Stimulated activated CD8-positive, alpha-beta memory T cell treated with anti-CD3 and anti-CD28 coated beads, Interleukin-12 subunit alpha, Interleukin-12 subunit beta, amount 100 ng/mL, for 4 hours (primary cell): Measurements from ENCODE around the gene KCNQ2.

ENCODE experiments used
- DNase-seq: peaks from one replicate; pipeline ENCODE4 v3.0.0-alpha.2; 2020; ENCODE audit warnings: low read depth

Gene KCNQ2

DNA sequence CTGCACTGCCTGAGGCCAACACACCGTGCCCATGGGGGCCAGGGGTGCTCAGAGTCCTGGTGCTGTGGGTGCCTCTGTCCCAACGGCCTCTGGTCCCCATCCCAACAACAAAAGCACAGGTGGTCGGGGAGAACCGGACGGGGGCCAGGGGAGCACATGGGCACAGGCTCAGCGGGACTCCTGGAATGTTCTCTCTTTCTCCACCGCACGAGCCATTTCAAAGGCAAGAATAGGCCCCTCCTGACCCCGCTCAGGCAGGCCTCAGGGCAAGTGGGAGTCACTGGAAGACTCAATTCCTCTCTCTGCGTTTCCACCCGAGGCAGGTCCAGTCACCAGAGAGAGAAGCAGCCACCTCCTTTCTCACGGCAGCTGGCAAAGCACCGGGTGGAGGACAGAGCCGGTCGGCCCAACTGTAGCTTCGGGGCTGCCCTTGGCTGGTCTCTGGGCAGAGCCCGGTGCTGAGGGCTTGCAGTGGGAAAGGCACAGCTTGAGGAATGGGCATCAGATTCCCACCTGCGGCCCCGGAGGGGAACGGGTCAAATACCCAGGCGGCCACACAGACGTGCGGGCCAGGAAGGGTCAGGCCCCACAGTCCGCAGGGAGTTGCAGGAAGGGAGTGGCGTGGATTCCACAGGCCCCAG is 55.2 kb downstream of the KCNQ2 start:
- no peak for DNase-seq

DNA sequence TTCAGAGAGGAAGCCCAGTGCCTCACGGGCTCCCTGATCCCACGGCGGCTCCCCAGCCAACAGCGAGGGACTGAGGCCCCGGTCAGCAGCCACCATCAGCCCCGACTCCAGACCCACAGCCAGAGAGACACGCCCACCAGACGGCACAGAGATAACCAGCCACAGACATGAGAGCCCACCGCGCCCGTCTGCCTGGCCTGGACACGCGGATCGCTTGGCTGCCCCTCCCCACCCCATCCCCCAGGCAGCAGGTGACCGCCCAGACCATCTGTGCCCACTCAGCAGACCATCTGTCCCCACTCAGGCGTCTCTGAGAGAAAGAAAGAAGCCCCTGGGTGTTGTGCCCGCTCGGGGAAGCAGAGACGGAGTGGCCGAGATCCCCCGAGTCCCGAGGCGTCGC is 55.8 kb downstream of the KCNQ2 start:
- no peak for DNase-seq

DNA sequence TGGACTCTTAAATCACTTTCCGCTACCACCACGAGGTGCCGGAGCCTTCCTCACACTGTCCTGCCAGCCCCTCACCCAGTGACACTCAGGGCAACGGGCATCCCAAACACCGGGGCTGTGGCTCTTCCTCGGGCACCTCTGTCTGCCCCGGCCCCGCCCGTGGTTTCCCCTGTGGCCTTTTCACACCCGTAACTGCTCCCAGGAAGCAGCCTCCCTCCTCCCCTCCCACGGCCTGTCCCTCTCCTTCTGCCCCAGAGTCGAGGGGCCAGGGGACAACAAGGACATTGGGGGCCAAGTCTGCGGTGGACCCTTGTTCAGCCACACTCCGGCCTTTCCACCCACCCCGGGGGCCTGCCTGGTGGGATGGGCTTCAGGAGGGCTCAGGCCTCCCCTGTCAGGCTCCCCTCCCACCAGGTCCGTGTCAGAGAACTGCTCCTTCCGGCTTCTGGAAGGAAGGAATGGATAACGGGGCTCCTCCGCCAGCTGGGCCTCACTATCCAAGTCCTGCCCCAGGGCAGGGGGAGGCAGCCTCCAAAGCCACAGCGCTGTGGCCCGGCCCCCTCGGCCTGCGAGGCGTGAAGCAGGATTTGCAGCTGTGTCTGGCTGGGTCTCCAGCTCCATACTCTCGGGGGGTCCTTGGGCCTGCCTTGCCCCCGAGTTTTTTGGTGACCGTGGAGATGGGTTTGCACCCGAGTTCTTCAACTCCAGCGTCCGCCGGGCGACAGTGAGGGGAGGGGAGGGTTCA is 56.6 kb downstream of the KCNQ2 start:
- DNase-seq, result no peak

DNA sequence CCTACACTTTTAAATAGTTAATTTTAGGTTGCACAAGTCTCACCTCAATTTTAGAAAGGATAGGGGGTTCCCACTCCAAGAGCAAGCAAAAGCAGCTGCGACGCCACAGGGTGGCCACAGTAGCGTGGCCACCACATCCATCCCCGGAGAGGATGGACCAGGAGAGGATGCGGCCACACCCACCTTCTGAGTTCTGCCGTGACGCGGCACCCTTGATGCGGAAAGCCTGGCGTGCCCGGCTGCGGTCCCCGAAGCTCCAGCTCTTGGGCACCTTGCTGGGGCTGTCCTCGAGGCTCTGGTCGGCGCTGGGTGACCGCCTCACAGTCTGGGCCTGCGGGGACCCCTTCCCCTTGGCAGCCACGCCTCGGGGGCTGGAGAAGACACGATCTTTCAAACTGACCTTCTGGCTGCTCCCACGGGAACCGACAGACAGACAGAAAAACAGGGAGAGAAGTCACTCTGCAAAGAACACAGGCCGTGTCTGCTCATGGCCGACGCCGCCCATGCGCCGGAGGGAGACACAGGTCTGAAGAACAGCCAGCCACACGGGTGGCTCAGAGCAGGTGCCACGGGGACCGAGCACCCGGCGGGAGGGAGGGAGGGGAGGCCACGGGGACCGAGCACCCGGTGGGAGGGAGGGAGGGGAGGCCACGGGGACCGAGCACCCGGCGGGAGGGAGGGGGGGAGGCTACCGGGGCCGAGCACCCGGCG is 57.6 kb downstream of the KCNQ2 start:
- DNase-seq, result no peak

DNA sequence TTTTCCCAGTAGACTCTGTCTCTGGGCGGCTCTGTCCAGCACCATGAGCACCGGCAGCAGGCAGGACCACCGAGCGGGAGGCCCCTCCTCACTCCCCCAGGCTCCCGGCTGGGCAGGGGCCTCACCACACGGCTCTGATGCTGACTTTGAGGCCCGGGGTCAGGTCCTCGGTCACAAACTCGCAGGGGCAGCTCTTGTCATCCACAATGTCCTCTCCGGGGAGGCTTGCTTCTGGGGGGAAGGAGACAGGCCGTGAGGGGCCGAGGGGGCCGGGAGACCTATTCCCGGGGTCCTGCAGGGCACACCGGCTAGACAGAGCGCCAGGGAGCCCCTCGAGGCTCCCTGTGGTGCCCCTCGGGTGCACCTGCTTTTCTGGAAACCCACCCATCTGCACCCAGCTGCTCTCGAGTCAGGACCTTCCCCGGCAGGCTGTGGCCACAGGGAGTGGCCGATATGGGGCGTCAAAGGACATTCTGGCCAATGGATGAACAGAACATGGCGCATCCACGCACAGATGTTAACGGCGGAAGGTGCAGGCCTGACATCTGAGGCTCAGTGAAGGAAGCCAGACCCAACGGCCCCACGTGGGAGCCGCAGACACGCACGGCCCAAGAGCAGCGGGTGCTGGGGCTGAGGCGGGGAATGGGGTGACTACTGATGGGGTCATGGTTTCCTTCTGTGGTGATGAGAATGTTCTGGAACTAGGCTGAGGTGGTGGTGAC is 58.3 kb downstream of the KCNQ2 start:
- DNase-seq, result no peak

DNA sequence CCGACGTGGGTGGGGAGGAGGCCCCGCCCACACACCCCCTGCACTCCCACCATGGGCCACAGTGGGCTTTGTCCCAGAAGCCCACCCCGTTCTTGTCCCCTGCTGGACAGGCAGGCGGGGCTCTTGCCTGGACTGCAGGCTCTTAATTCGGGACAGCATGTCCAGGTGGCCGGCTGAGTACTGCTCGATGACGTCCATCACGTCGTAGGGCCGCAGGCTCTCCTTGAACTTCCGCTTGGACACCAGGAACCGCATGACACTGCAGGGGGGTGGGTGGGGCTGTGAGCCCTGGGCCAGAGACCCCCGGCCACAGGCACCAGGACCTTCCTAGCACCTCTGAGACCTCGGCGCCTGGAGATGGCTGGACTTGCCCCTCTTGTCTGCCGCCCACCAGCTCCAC is 59.1 kb downstream of the KCNQ2 start:
- DNase-seq, result no peak

DNA sequence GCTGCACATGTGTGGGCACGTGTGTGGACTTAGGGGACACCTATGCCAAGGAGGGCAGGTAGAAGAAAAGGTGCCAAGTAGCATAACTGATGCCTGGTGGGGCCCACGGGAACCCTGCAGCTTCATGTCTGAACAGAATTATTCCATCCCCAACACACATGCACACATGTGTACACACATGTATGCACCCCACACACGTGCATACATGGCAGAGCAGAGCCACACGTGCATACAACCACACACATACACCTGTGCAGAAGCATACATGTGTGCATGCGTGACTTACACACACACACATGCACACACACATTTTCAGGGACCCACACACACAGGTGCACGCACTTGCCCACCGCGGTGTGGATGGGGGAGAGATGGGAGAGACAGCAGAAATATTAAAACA is 59.6 kb downstream of the KCNQ2 start:
- no peak for DNase-seq

DNA sequence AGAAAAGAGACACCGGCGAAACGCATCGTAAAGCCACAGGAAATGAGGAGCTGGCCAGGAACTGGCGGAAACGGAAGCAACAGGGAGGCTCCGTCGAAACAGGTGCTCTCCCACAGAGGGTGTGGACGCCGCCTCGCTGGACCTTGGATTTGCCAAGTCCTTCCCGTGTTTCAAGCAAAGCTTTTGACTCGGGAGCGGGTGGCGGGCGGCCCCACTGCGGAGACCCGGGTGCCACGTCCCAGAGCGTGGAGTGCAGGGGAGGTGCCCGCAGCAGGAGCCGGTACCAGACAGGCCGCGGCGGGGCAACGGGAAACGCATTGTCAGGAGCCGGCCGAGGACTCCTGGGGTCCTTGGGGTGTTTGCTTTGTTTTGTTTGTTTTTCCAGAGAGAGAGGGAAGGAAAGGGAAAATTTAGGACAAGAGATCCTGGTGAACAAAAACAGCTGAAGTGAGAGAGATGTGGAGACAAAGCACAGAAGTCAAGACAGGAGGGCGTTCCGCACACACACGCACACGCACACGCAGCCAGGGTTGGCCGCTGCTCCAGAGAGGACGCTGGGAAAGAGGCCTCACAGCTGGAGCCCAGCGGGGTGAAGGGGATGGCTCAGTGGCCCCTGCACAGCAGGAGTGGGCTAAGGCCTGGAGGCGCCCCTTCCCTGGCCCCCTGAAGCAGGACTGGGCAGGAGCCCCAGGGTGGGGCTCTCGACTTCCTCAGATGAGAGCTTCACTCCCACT is 60.4 kb downstream of the KCNQ2 start:
- no peak for DNase-seq

DNA sequence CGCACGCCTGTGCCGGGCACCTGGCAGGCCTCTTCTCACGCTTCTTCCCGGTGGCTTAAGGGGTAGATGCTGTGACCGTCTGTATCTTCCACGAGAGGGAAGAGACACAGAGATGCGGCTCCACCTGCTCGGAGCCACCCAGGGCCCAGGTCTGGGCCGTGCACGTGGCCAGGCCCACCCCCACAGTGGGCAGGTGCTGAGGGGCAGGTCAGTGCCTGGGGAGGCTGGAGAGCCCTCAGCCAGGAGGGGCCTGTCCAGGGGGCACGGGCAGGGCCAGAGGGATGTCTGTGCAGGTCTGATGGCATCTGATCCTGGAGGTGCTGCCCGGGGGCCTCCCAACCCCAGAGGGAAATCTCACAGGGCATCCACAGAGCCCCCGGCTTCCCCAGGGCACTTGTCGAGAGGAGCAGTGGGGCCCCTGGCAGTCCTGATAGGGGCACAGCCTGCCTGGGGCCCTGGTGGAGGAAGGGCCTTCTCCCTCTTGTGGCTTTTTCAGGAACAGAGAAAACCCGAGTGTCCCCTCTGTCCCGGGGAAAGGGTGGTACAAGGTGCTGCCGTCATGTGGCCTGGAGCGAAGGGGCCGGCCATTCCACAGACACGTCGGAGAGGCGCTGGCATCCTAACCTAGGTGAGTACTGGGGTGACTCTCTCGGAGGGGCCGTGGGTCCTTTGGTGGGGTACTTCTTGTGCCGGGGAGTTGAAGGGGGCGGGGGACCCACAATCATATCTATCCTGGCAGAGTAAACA is 61.1 kb downstream of the KCNQ2 start:
- no peak for DNase-seq

DNA sequence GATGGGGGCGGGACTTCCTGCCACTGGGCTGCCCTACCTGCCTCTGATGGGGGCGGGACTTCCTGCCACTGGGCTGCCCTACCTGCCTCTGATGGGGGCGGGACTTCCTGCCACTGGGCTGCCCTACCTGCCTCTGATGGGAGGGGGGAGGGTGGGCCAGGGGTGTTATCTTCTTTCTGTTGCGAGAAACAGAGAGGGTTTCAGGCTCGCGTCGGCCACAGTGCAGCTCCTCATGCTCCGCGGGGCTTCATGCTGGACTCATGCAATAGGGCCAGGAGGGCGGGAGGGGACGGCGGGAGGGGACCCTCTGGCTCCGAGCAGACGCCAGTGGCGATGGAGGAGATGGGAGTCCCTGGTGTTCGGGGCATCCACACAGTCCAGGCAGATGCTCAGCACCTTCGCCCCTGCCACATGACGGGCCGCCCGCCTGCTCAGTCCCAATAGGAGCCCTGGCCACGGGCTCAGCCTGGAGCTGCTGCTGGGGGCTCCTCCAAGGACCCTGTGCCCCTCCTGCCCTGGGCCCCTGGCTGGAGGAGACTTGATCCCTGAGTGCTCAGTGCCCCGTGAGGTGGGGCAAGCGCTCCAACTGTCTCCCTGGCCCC is 62.5 kb downstream of the KCNQ2 start:
- DNase-seq, result no peak

DNA sequence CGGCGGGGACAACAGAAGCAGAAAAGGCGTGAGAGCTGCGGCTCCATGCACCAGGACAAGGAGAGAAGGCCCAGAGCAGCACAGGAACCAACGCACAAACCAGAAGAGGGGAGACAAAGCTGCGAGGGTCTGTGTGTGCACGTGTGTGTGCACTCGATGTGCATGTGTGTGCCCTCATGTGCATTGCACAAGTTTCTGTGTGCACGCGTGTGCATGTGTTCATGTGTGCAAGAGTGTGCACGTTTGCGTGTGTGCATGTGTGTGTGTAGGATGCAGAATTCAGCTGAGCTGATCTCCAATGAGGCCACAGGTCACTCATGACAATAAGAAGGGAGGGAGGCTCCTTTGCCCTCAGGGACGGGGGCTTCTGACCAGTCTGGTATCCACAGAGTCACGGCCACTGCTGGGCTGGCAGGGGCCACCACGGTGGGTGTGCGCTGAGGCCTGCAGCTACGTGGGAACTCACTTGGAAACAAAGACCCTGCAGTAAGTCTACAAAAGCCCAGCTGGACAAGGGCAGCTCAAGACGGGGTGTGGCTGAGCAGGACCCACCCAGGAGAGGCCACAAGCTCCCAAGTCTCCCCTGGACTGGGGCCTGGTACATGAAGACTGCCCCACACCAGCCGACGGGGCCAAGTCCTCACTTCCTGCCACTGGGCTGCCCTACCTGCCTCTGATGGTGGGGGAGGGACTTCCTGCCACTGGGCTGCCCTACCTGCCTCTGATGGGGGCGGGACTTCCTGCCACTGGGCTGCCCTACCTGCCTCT is 63.2 kb downstream of the KCNQ2 start:
- no peak for DNase-seq

DNA sequence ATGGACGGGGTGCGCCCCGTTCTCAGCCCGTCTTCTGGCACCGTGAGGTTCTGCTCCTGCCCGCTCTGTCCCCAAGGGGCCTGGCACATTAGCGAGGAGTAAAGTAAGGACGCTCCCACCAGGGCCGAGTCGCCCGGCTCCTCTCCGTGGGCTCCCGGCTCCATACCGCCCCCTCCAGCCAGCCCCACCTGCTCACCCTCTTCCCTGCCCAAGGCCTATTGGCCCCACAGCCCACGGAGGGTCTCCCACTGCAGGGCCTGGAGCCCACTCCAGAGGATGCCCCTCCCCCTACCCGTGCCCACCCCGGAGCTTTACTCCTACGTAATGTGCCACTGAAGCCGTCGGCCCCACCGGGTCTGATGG is 63.8 kb downstream of the KCNQ2 start:
- no peak for DNase-seq

DNA sequence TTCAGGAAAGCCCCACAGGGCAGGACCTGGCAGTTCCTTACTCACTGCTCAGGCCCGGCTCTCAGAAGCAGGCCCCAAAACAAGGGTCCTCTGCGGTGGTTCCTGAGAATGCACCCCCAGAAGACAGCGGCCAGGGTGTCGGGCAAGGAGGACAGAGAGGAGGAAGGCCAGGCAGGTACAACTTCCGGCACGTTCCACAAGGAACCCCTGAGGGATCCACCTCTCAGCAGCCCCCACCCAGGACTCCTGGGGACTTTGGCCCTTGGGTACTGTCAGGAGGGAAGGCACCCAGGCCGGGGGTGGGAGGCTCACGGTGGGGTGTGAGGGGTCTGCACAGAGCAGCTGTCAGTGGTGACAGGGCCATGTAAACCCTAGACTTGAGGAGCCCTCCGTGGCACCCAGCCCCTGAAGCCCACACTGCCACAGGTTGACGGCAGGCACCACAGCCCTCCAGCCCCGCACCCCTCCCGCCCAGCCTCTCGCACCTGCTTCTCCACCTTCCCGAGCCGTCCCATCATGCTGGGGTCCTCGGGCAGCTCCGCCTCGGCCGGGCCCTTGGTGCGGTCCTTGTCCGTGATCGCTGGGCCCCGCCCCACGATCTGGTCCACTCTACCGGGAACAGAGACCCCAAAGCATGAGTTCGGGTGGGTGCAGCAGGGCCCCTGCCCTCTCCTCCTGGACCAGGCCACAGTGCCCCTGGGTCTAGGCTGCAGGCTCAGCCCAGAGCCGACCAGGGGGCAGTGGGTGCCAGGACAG is 64.3 kb downstream of the KCNQ2 start:
- no peak for DNase-seq

DNA sequence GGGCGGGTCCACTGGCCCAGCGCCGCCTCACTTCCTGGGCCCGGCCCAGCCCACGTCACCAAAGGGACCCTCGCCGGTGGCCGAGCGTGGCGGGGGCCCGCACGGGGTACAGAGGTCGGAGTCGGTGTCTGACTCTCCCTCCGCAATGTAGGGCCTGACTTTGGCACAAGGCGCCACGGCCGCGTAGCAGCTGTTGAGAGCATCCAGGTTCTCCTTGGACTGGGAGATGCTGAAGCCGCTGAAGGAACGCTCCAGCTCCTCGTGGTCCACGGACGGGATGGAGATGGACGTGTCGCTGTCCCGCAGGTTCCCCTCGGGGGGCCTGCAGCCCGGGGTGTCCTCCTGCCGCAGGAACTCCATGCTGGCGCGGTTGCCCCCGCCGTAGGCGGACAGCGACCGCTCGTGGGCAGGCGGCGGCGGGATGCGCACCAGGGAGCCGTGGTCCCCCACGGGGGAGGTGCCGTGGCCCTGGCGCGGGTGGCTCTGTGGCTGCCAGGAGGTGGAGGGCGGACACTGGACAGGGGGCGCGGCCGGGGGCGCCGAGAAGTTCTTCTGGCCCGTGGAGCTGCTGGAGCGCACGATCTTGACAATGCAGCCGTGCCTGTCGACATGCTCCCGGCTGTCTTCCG is 65.7 kb downstream of the KCNQ2 start:
- no peak for DNase-seq

DNA sequence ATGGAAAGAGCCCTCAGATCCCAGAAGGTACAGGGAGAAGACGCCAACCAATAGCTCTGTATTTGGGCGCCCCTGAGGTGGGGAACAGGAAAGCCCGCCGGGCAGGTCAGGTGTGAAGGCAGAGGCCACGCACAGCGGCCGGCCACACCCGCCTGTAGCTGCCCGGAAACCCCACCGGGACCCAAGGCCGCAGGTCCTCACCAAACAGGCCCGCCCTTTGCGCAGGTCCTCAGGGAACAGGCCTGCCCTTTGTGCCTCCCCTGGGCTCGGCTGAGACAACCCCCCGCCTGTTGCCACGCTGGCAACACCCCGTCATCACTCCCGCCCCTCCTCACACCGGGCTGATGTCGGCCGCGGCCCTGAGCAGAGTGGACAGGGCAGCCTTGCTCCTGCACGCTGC is 66.4 kb downstream of the KCNQ2 start:
- DNase-seq, result no peak

DNA sequence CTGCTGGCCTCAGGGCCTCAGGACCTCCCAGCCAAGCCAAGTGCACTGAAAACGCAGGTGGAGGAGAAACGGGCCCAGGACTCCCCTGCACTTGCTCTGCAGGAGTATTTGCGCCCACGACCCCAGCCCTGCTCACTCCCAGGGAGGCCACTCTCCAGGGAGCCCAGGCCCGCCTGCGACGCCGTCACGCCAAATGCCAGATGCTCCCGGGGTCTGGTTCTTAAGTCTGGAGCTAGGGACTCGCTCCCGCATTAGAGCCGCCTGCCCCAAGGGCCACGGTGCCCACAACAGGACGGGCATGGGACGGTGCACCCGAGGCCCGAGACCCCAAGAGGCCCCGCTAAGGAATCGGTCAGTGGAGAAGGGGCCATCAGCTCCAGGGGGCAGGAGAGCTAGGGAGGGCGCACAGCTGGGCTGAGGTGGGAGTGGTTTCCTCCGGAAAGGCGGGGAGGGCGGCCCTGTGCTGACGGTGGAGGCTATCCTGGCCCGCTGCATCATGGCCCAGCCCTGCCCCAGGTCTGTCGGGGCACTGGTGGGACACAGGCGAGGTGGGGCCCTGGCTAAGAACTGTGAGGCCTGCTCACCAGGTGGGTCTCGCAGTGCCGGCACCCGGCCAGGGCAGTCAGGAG is 67.2 kb downstream of the KCNQ2 start:
- no peak for DNase-seq

DNA sequence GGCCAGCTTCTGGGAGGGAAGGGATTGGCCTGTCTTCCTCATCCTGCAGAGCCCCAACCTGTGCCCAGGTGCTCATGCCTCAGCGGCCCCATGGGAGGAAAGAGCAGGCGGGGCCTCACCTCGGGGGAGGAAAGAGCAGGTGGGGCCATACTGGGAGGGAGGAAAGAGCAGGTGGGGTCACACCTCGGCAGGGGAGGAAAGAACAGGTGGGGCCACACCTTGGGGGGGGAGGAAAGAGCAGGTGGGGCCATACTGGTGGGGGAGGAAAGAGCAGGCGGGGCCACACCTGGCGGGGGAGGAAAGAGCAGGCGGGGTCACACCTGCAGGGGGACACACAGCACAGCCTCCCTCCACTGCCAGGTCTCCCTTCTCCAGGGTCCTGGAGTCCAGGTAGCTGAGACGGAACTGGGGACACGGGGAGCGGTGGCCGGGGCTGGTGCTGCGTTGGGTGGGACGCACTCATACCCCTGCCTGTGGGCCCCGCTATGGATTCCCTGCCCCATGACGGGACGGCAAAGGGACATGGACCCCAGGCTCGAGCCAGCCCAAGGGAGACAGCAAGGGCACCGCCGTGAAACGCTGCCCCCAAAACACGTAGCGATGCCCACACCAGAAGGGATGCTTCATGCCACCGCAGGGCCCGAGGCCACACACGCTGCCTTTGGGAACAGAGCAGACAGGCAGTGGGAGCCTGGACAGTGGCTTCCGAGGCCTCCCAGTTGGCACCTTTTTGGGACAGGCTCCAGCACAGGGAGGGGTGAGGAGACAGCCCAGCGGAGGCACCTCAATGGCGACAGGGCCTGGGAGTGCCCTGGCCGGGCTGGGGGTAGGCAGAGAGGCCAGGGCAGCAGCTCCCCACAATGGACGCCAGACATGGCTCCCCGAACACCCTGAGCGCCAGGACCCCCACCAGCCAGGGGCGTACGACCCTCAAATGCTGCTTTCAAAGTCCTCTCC is 68.0 kb downstream of the KCNQ2 start:
- no peak for DNase-seq
